ENCODE data around the gene BORCS8. TPM values are rescaled to one million over a fixed set of nuclear protein-coding genes. Genes with fewer than 3 reads are reported as not detected.

Gene BORCS8
- total and polyA plus RNA-seq, 2 experiments from 2014 or later: 24.7 to 38.0 TPM

DNA sequence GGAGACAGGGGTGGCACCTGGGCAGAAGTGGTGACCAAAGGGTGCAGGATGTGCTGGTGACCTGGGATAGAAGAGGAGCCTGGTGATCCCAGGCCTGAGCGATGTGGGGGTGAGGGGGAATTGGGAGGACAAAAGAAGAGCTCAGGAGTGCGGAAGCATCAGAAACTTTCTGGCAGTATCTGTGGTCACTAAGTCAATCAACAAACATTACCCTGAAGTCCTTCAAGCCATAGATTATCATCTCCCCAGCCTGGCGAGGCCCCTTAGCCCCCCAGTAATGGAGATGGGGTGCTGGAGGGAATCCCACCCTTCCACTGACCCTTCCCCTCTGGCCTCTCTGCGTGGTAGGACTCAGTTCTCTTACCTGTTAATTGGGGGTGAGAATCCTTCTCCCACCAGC lies 32.4 kb downstream of the BORCS8 start:
- Histone ChIP-seq H3K27ac (no peak overlapping the region), H3K9me3 (ENCODE audit: low read depth) (no peaks in the 10 kb centered on the region)
- no peak for TF ChIP-seq CTCF (IDR thresholded peaks at IDR 0.05; ENCODE audit: low read depth, low read length)

GRCh38 chr19:19157808-19158207 lies 34.1 kb downstream of the BORCS8 start:
- no peaks in the 10 kb centered on the region for H3K36me3 ChIP-seq
- H3K27me3 ChIP-seq: no peaks in the 10 kb centered on the region
- no peaks in the 10 kb centered on the region for H3K4me1 ChIP-seq (ENCODE audit: low read depth)
- H3K27ac ChIP-seq: no peak overlapping the region
- H3K4me3 ChIP-seq: no peak overlapping the region
- DNase-seq (ENCODE audit: low read depth in 1 of 2, low spot score in 1 of 2): no peak
- TF ChIP-seq CTCF (IDR thresholded peaks at IDR 0.05; ENCODE audit: low read depth, low read length): no peak
- no peaks in the 10 kb centered on the region for H3K9me3 ChIP-seq (ENCODE audit: low read depth)

More for the DNA sequence above, 32.4 kb downstream of the BORCS8 start:
- no peak for DNase-seq (ENCODE audit: low read depth in 1 of 2, low spot score in 1 of 2)
- Histone ChIP-seq H3K36me3 (no peaks in the 10 kb centered on the region), H3K27me3 (no peaks in the 10 kb centered on the region), H3K4me1 (ENCODE audit: low read depth) (no peaks in the 10 kb centered on the region), H3K4me3 (no peak overlapping the region)

- no peak overlapping the region for H3K4me3 ChIP-seq
- H3K36me3 ChIP-seq: no peaks in the 10 kb centered on the region
These were observed 36.3 kb downstream of the BORCS8 start for GRCh38 chr19:19155495-19156219.

DNA sequence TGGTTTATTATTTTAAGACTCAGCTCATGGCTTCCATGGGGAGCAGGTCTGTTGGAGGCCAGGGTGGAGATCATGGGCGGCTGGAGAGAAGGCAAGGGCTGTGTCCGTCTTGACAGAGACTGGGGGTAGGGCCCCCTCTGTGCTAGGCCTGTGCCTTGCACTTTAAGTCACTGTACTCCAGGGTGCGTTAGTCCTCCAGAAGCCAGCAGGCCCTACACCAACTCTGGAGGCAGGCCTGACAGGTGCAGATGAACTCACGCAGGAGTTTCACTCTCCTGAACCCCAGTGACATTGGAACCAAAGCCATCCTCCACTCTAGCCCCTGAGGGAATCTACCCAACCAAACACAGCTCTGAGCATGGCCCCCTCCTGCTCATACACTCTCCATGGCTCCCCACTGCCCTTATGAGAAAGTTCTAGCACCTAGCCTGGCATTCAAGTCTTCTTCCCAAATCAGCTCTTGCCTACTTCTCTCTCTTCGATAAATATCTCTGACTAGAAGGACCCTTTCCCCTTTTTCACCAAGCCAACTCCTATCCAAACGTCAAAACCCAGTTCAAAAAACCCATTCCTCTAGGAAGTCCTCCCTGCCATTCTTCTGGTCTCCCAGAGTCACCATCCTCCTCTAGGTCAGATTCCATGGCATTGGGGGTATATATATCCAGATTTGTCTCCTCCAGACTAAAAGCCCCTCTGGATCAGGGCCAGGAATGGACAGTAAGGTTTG lies 37.0 kb downstream of the BORCS8 start:
- Histone ChIP-seq H3K9me3 (ENCODE audit: low read depth) (no peaks in the 10 kb centered on the region), H3K4me1 (ENCODE audit: low read depth) (no peaks in the 10 kb centered on the region), H3K27me3 (no peaks in the 10 kb centered on the region), H3K36me3 (no peaks in the 10 kb centered on the region), H3K4me3 (no peak overlapping the region), H3K27ac (no peak overlapping the region)
- no peak for DNase-seq (ENCODE audit: low read depth in 1 of 2, low spot score in 1 of 2)
- TF ChIP-seq CTCF (IDR thresholded peaks at IDR 0.05; ENCODE audit: low read depth, low read length): no peak

More at GRCh38 chr19:19155495-19156219, 36.3 kb downstream of the BORCS8 start:
- Histone ChIP-seq H3K27me3 (no peaks in the 10 kb centered on the region), H3K4me1 (ENCODE audit: low read depth) (no peaks in the 10 kb centered on the region), H3K27ac (no peak overlapping the region), H3K9me3 (ENCODE audit: low read depth) (no peaks in the 10 kb centered on the region)
- TF ChIP-seq CTCF (IDR thresholded peaks at IDR 0.05; ENCODE audit: low read depth, low read length): no peak
- no peak for DNase-seq (ENCODE audit: low read depth in 1 of 2, low spot score in 1 of 2)

- no peak for TF ChIP-seq CTCF (IDR thresholded peaks at IDR 0.05; ENCODE audit: low read depth, low read length)
- H3K27me3 ChIP-seq: no peaks in the 10 kb centered on the region
- H3K9me3 ChIP-seq (ENCODE audit: low read depth): no peaks in the 10 kb centered on the region
- H3K4me1 ChIP-seq (ENCODE audit: low read depth): no peaks in the 10 kb centered on the region
- H3K36me3 ChIP-seq: no peaks in the 10 kb centered on the region
- no peak for DNase-seq (ENCODE audit: low read depth in 1 of 2, low spot score in 1 of 2)
- H3K4me3 ChIP-seq: no peak overlapping the region
- H3K27ac ChIP-seq: no peak overlapping the region
These were observed 39.1 kb downstream of the BORCS8 start for GRCh38 chr19:19152668-19153384.
